Hematopoietic multipotent progenitor cell treated with erythropoietin and hydrocortisone succinate and interleukin-3 and kit ligand, for 8 days (in vitro differentiated cells): ENCODE data around the gene EPHB1.
A peak's percentile ranks its signal among the peaks of the same experiment; 100 is the strongest.
"Not testable (repeated sequence)": the region's sequence is repeated elsewhere in the genome, so short reads cannot be mapped to it uniquely, and the experiment has no call there.

Source experiments
- DNase-seq: peaks from one replicate; pipeline ENCODE4 v3.0.0-alpha.2; 2015

Gene EPHB1

DNA sequence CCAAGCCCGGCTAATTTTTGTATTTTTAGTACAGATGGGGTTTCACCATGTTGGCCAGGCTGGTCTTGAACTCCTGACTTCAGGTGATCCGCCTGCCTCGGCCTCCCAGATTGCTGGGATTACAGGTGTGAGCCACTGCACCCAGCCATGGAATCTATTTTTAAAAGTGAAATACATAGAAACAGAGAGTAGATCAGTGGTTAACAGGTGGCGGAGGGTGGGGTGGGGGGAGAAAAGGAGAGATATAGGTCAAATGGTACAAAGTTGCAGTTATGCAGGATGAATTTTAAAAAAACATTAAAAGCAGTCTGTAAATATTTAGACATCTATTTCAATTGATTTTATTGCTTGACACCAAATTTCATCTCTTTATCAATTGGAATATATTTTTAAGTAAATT lies 6.8 kb upstream of the EPHB1 start:
- not testable (repeated sequence) for DNase-seq

GRCh38 chr3:134790065-134790464 lies 5.0 kb upstream of the EPHB1 start:
- DNase-seq = no peak

DNA sequence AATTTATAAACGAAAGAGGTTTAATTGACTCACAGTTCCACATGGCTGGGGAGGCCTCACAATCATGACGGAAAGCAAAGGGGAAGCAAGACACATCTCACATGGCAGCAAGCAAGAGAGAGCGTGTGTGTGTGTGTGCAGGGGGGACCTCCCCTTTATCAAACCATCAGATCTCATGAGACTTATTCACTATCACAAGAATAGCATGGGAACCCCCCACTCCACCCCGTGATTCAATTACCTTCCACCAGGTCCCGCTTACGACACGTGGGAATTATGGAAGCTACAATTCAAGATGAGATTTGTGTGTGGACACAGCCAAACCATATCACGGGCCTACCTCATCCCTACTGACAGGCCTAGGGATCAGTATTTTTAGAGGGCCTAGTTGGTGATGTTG lies 3.1 kb upstream of the EPHB1 start:
- DNase-seq = no peak

- no peak for DNase-seq
Measured at GRCh38 chr3:134792700-134793099, 2.4 kb upstream of the EPHB1 start.

DNA sequence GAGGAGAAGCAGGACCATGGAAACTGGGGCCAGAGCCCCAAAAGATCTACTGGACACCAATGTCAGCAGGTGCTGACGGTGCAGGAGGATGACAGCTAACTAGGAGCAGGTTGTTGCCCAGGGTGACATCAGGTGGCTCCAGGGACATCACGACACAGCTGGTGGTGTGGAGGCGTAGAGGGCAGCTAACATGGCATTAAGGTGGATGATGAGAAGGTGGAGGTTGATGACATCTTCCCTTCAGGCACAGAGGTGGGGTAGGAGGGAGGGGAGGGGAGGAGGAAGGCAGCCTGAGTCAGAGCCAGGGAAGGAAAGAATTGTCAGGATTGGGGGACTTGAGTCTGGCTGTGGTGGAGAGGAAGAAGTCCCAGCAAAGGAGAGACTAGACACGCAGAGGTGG lies 1.5 kb upstream of the EPHB1 start:
- DNase-seq = no peak

DNA sequence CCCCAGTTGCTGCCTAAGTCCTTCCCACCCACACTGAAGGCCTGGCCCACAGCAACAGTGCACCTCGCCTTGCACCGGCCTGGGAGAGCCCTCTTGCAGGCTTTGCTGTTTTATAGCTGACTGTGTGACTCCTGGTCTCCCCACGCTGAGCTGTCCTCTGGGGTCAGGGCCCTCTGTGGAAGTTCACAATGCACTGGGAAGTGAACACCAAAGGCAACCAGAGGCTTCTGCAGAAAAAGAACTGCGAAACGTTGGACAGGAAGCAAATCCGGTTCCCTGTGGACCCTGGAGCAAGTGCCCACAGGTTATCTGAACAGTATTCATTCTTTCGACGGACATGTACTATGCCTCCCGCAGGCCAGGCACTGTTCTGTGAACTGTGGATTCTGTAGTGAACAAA lies 737 bp upstream of the EPHB1 start:
- DNase-seq = no peak

GRCh38 chr3:134795746-134796280 lies 753 bp downstream of the EPHB1 start:
- DNase-seq = no peak

- DNase-seq = no peak
Measured at GRCh38 chr3:134796281-134797056, 1.4 kb downstream of the EPHB1 start.

DNA sequence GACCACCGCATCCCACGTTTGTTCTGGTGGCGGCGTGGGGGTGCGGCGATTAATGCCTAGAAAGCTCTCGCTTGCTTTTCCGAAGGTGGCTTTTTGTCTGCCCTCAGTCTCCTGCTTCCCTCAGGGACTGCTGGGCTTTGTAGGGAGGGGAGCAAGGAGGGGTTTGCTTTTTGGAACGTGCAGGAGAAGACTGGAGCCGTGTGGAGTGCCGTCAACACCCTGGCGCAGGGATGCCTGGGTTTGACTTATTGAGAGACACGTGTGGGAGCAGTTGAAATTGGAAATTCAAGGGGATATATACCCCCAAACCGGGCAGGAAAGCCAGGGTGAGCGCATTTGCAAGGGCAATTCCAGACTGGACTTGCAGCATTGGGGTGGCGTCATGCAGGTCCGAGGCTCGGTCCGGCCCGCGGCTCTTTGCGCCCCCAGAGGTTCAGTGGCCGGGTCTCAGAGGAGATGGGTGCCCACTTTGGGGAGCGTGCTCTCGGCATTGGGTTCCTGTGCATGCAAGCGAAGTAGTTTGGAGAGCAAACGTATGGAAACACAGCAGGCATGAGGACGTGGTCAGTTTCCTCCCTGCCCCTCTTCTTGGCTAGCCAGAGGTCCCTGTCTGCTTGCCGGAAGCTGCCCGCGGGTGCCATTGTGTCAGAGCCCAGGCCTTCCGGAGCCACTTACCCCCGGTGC lies 2.1 kb downstream of the EPHB1 start:
- no peak for DNase-seq

GRCh38 chr3:134797741-134798451 lies 2.8 kb downstream of the EPHB1 start:
- no peak for DNase-seq

GRCh38 chr3:134798681-134799311 lies 3.7 kb downstream of the EPHB1 start:
- DNase-seq = no peak

GRCh38 chr3:134799393-134799792 lies 4.3 kb downstream of the EPHB1 start:
- DNase-seq = no peak

GRCh38 chr3:134801204-134801958 lies 6.3 kb downstream of the EPHB1 start:
- DNase-seq = no peak

DNA sequence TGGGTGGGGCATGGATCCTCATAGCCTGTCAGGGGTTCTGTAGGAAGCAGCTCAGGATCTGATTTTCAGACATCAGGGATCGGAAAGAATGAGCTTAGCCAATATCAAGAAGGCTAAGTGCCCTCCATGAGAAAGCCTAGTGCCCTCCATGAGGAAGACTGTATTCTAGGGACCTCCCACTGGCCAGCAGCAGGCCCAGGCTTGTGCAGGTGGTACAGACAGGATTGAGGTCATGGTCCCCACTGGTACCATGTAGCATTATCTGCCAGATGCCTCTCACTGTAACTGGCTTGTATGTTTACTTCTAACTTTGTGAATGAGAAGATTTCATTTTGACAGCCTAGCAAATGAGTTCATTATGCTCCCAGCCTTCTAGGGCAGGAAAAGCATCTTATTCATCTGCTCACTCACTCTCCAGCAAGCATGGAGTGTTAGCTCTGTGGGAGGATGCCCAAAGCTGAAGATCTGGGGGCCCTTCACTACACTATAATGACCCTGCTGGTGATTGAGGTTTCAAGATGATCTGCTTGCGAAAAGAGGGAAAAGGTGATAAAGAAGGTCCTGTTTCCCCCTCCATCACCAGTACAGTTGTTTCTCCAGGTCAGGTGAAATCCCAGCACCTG lies 7.5 kb downstream of the EPHB1 start:
- DNase-seq = no peak

DNA sequence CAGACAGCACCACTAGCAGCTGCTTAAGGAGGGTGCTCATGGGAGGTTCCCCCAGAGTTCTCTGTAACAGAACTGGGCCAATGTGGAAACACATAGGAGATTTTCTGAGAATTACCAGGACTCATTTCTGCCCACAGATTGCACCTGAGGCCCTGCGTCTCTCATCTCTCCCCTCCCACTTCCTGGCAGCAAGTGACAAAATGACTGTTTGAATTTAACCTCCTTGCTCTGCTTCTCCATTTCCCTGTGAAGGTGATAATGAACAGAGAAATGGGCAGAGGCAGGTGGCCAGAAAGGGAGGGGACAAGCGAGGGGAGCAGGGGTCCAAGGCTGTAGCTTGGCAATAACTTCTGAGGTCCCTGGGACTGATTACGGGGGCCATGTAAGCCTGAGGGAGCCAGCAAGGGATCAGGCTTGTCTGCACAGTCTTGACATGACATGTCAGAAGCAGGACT lies 8.0 kb downstream of the EPHB1 start:
- DNase-seq = no peak

- no peak for DNase-seq
Measured at GRCh38 chr3:134803652-134804051, 8.6 kb downstream of the EPHB1 start.

DNA sequence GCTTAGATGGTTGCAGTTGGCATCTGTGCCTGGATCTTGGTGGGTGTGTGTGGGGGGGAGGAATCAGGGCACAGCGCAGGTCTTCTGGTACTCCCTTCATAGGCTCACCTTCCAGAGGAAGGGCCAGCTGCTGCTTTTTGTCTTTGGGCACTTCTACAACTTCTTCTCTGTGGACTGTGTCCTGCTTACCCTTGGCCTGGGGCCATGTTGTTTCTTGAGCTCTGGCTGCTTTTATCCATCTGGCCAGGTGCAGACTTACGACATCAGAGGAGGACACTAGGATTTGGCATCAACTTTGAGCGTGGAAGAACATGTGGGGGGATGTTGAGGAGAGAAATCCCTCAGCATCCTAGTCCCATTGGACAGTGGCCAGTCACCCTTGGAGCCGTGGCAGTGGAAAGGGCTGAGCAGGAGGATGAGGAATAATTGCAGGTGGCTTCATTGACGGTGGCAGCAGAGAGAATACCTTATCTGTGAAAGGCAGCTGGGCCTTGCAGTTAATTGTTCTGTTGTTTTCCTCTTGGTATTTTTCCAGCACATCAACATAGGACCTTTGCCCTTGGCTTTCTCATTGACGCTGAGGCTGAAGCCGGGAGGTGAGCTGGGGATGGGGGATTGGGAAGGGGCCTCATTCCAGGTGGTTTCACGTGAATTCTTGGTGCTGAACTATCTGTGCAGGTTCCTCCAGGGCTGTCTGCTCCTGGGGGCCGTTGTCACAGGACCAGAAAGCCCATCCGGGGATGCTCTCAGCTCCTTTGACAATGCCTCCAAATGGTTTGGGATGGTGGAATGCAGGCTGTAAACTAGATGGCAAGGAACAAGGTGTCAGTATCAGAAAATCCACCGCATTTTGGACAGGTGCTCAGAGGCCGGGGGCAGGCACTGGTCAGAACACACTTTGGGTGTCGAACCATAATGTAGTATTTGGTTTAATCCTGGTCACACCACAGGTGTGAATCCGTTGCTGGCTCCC lies 9.7 kb downstream of the EPHB1 start:
- DNase-seq = no peak

- no peak for DNase-seq
Measured at GRCh38 chr3:134807189-134807588, 12.1 kb downstream of the EPHB1 start.

DNA sequence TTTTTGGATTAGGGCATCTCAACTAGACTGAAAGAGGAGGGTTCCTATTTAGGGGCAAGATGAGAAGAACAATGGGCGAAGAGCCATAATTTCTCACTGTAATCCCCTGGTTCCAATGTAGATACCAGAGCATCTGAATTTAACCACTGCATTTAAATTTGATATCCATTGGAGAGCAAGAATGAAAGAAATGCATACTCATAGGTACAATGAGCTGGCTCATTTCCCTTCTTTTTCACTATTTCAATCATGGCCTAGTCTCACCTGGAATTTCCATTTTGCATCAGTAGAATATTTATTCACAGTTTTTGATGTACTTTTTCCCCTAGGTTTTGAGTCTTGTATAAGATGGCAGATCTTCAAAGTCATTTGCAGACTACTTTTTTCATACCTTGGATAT lies 13.8 kb downstream of the EPHB1 start:
- no peak for DNase-seq

DNA sequence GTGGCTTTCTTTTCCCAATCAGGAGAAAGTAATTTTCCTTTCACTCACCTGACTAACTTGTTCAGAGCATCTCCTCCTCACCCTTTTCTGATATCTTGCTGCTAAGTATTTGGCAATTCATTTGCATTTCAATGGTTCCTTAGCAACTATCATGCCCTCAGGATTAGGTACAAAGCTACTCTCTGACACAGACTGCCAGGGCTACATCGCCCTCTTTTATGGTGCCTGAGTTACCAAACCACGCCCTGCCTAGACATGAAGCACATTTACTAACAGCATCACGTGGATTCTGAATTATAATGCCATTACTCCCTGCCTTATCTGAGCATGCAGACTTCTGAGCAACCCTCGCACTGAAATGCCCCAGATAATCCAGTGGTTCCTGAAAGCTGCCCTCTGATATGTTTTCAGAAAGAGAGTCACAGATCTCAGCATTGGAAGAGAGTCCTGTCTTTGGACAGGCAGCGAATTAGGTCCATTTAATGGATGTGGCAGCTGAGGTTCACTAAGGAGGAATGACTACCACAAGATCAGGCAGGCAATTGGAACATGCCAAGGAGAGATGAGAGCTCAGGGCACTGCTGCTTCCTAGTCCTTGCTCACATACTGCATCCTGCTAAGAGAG lies 14.5 kb downstream of the EPHB1 start:
- DNase-seq = peak; percentile 72
